Upper lobe of left lung (tissue), 4 donors: Measurements from ENCODE around the gene RNASE13.

Experiments
- EP300 ChIP-seq, 4 donors: sonication (generic); formaldehyde crosslinking; IDR thresholded peaks; one replicate each; pipeline ENCODE4 v1.5.1; 2017; ENCODE audit warnings: antibody characterized with exemption in 4 of 4, control low read depth in 2 of 4
- POLR2A ChIP-seq, 4 donors: fragments of 450-650 bp; IDR thresholded peaks; one replicate each; pipeline ENCODE4 v1.5.1; 2016 to 2017; ENCODE audit warnings: antibody characterized with exemption in 4 of 4, mild to moderate bottlenecking in 2 of 4
- POLR2AphosphoS5 ChIP-seq, 2 donors: sonication (generic); formaldehyde crosslinking; IDR thresholded peaks; one replicate each; pipeline ENCODE4 v1.5.1; 2017; ENCODE audit warnings: antibody characterized with exemption in 2 of 2
- TF ChIP-seq, protein P1 (sequence below), 6 experiments: fragments of 450-650 bp in 4 of 6; fragments of 200-600 bp in 2 of 6; sonication (generic) in 2 of 6; IDR thresholded peaks; one replicate each; pipeline ENCODE4 v1.5.1; 2016 to 2019; ENCODE audit warnings: antibody characterized with exemption in 6 of 6

DNA sequence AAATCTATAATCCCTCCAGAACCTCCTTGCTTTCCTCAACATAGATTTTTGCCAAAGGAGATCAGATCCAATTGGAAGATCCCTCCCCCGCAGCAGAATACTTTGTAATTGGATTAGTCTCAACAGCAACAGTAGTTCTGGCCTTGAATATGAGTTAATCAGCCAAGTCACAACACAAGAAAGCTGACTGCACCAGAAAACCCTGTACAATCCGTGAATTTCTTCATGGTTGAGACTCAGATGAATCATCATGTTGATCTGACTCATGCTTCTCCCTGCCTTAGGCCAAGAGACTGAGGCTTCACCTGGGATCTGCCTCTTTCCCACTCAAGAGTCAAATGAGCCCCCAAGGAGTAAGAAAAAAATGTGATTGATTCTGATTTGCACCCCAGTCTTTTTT is 47.8 kb downstream of the RNASE13 start:
- TF ChIP-seq, protein P1, sequence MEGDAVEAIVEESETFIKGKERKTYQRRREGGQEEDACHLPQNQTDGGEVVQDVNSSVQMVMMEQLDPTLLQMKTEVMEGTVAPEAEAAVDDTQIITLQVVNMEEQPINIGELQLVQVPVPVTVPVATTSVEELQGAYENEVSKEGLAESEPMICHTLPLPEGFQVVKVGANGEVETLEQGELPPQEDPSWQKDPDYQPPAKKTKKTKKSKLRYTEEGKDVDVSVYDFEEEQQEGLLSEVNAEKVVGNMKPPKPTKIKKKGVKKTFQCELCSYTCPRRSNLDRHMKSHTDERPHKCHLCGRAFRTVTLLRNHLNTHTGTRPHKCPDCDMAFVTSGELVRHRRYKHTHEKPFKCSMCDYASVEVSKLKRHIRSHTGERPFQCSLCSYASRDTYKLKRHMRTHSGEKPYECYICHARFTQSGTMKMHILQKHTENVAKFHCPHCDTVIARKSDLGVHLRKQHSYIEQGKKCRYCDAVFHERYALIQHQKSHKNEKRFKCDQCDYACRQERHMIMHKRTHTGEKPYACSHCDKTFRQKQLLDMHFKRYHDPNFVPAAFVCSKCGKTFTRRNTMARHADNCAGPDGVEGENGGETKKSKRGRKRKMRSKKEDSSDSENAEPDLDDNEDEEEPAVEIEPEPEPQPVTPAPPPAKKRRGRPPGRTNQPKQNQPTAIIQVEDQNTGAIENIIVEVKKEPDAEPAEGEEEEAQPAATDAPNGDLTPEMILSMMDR (IDR thresholded peaks at IDR 0.05), result no peak
- no peak for TF ChIP-seq POLR2AphosphoS5 (IDR thresholded peaks at IDR 0.05)
- no peak for TF ChIP-seq POLR2A (IDR thresholded peaks at IDR 0.05)
- TF ChIP-seq EP300 (IDR thresholded peaks at IDR 0.05), result no peak
